ENCODE results near the gene GRIK1. TPM values are rescaled to one million over a fixed set of nuclear protein-coding genes. Genes with fewer than 3 reads are reported as not detected.

The GRIK1 gene
- total RNA-seq, 1 donor from 2014 or later = 3.2 TPM

DNA sequence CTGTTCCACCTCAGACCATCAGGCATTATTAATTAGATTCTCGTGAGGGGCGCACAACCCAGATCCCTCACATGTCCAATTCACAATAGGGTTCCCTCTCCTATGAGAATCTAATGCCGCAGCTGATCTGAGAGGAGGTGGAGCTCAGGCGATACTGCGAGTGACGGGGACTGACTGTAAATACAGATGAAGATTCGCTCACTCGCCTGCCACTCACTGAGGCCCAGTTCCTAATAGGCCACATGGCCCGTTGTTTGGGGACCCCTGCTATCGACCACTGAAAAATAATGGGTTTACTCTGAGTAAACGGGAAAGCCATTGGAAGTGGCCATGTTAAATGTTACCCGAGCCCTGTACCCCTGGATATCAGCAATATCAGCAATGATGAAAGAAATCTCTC is 65.9 kb downstream of the GRIK1 start:
- Histone ChIP-seq H3K36me3 (no peaks in the 10 kb centered on the region), H3K4me3 (no peak overlapping the region), H3K4me1 (no peaks in the 10 kb centered on the region), H3K27ac (no peak overlapping the region), H3K27me3 (no peaks in the 10 kb centered on the region), H3K9me3 (no peaks in the 10 kb centered on the region)
- no peak for DNase-seq (ENCODE audit: extremely low spot score in 2 of 2)
- intact Hi-C loops (cut with DNase I) = no loop called here
- TF ChIP-seq POLR2AphosphoS5 (IDR thresholded peaks at IDR 0.05; ENCODE audit: insufficient read depth in 1 of 2, low read depth in 1 of 2) (no peak), POLR2A (IDR thresholded peaks at IDR 0.05) (no peak)
- TF ChIP-seq, protein P1, sequence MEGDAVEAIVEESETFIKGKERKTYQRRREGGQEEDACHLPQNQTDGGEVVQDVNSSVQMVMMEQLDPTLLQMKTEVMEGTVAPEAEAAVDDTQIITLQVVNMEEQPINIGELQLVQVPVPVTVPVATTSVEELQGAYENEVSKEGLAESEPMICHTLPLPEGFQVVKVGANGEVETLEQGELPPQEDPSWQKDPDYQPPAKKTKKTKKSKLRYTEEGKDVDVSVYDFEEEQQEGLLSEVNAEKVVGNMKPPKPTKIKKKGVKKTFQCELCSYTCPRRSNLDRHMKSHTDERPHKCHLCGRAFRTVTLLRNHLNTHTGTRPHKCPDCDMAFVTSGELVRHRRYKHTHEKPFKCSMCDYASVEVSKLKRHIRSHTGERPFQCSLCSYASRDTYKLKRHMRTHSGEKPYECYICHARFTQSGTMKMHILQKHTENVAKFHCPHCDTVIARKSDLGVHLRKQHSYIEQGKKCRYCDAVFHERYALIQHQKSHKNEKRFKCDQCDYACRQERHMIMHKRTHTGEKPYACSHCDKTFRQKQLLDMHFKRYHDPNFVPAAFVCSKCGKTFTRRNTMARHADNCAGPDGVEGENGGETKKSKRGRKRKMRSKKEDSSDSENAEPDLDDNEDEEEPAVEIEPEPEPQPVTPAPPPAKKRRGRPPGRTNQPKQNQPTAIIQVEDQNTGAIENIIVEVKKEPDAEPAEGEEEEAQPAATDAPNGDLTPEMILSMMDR (IDR thresholded peaks at IDR 0.05) = no peak

DNA sequence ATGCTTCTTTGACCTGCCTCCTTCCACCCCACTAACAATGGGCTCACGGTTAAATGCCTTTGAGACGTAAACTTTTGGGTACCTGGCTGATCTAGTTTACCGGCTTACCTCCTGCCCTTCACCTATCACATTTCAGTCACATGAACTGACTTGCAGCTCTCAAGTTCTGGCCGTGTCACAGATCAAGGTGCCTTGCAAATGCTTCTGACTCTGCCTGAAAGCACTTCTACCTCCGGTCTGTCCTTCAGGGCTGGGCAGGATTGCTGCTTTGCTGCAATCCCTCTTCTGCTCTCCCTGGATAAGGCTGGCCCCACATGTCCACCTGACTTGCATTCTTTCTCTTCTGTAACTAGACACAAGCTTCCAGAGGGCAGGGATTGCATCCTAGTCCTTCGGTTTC is 69.0 kb downstream of the GRIK1 start:
- H3K4me3 ChIP-seq = no peak overlapping the region
- H3K36me3 ChIP-seq = no peaks in the 10 kb centered on the region
- no peak overlapping the region for H3K27ac ChIP-seq
- intact Hi-C loops (cut with DNase I) = no loop called here
- no peak for DNase-seq (ENCODE audit: extremely low spot score in 2 of 2)
- no peaks in the 10 kb centered on the region for H3K9me3 ChIP-seq
- H3K27me3 ChIP-seq = no peaks in the 10 kb centered on the region
- H3K4me1 ChIP-seq = no peaks in the 10 kb centered on the region
- TF ChIP-seq, protein P1 (IDR thresholded peaks at IDR 0.05) = no peak
- no peak for TF ChIP-seq POLR2A (IDR thresholded peaks at IDR 0.05)

DNA sequence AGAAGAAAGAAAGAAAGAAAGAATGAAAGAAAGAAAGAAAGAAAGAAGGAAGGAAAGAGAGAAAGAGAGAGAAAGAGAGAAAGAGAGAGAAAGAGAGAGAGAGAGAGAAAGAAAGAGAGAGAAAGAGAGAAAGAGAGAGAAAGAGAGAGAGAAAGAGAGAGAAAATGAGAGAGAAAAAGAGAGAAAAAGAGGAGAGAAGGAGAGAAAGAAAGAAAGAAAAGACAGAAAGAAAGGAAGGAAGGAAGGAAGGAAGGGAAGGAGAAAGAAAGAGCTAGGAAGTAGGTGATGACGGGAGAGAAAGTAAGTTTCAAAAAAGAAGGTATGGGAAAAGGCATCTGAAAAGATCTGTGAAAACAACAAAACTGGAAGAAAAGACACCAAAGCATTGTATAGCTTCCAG is 72.0 kb downstream of the GRIK1 start:
- no peak for DNase-seq (ENCODE audit: extremely low spot score in 2 of 2)
- Histone ChIP-seq H3K27ac (no peak overlapping the region), H3K4me3 (no peak overlapping the region), H3K27me3 (no peaks in the 10 kb centered on the region), H3K36me3 (no peaks in the 10 kb centered on the region), H3K9me3 (no peaks in the 10 kb centered on the region), H3K4me1 (no peaks in the 10 kb centered on the region)
- intact Hi-C loops (cut with DNase I) = no loop called here
- TF ChIP-seq, protein P1 (IDR thresholded peaks at IDR 0.05) = no peak

DNA sequence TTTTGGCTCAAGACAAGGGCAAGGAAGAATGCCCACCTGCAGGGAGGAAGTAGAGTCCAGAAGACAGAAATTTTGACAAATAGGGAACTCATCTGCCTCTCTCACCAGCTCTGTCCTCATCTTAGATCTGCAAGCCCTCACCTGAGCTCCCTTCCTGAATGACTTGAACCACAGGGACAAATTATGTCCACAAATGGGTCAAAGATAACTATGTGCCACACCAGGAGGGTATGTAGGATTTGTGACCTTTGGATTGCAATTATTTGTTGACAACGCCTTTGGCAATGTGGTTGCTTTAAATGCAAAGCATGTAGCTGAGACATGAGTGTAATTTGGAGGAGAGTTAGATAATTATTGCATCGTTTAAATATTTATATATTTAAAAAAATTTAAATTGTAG is 79.5 kb downstream of the GRIK1 start:
- no peaks in the 10 kb centered on the region for H3K4me1 ChIP-seq

DNA sequence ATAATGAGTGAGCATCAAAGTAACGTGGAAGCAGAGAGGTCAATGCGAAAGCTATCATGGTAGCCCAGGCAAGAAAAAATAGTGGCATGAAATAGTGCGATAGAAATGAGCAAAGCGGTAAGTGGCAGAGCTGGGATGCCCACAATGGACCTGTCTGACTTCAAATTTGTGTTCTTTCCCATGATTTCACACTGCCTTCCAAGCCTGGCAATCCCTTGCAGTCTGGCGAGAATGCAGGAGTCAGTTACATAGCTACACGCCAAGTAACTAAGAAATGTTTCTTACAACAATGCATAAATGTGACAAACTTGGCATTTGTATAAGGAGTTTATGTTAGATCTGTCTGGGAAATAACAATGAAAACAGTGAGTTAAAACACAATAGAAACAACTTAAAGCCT is 82.6 kb downstream of the GRIK1 start:
- Histone ChIP-seq H3K27me3 (no peaks in the 10 kb centered on the region), H3K9me3 (no peaks in the 10 kb centered on the region), H3K4me1 (no peaks in the 10 kb centered on the region), H3K4me3 (no peak overlapping the region), H3K27ac (no peak overlapping the region), H3K36me3 (no peaks in the 10 kb centered on the region)
- TF ChIP-seq POLR2AphosphoS5 (IDR thresholded peaks at IDR 0.05; ENCODE audit: insufficient read depth in 1 of 2, low read depth in 1 of 2) (no peak), POLR2A (IDR thresholded peaks at IDR 0.05) (no peak)
- TF ChIP-seq, protein P1 (IDR thresholded peaks at IDR 0.05) = no peak
- DNase-seq (ENCODE audit: extremely low spot score in 2 of 2) = no peak
- intact Hi-C loops (cut with DNase I) = loop anchor here (10.0 kb wide), 1 partner anchor 382 kb away; no protein-coding TSS in a partner anchor

More for the DNA sequence above, 79.5 kb downstream of the GRIK1 start:
- intact Hi-C loops (cut with DNase I) = no loop called here
- no peak overlapping the region for H3K4me3 ChIP-seq
- TF ChIP-seq POLR2AphosphoS5 (IDR thresholded peaks at IDR 0.05; ENCODE audit: insufficient read depth in 1 of 2, low read depth in 1 of 2) (no peak), POLR2A (IDR thresholded peaks at IDR 0.05) (no peak)
- TF ChIP-seq, protein P1 (IDR thresholded peaks at IDR 0.05) = no peak
- H3K27me3 ChIP-seq = no peaks in the 10 kb centered on the region
- no peaks in the 10 kb centered on the region for H3K36me3 ChIP-seq
- H3K27ac ChIP-seq = no peak overlapping the region
- H3K9me3 ChIP-seq = no peaks in the 10 kb centered on the region
- DNase-seq (ENCODE audit: extremely low spot score in 2 of 2) = no peak

All from vagina (tissue), 2 donors.